ENCODE measurements around the gene ZNRF3.
"Not testable (repeated sequence)": the region's sequence is repeated elsewhere in the genome, so short reads cannot be mapped to it uniquely, and the experiment has no call there.

Gene ZNRF3

GRCh38 chr22:29073618-29074275, 190.4 kb downstream of the ZNRF3 start:
- no peak for FAIRE-seq

GRCh38 chr22:29074276-29074772, 191.0 kb downstream of the ZNRF3 start:
- no peak for FAIRE-seq

- no peak for FAIRE-seq
These were observed 194.9 kb downstream of the ZNRF3 start for GRCh38 chr22:29078036-29078868.

GRCh38 chr22:29078869-29079207, 195.5 kb downstream of the ZNRF3 start:
- FAIRE-seq = no peak

- FAIRE-seq = no peak
These were observed 196.0 kb downstream of the ZNRF3 start for GRCh38 chr22:29079218-29079901.

GRCh38 chr22:29080106-29080975, 197.0 kb downstream of the ZNRF3 start:
- no peak for FAIRE-seq

- FAIRE-seq = no peak
These were observed 198.3 kb downstream of the ZNRF3 start for GRCh38 chr22:29081517-29082236.

- no peak for FAIRE-seq
These were observed 199.6 kb downstream of the ZNRF3 start for GRCh38 chr22:29082826-29083545.

- not testable (repeated sequence) for FAIRE-seq
These were observed 200.2 kb downstream of the ZNRF3 start for GRCh38 chr22:29083576-29083932.

- no peak for FAIRE-seq
These were observed 200.7 kb downstream of the ZNRF3 start for GRCh38 chr22:29083933-29084591.

- FAIRE-seq = no peak
These were observed 203.6 kb downstream of the ZNRF3 start for GRCh38 chr22:29087012-29087411.

- FAIRE-seq = no peak
These were observed 205.4 kb downstream of the ZNRF3 start for GRCh38 chr22:29088809-29089208.

- FAIRE-seq = no peak
These were observed 206.1 kb downstream of the ZNRF3 start for GRCh38 chr22:29089507-29089906.

- no peak for FAIRE-seq
These were observed 206.7 kb downstream of the ZNRF3 start for GRCh38 chr22:29090039-29090438.

GRCh38 chr22:29092243-29092642, 208.9 kb downstream of the ZNRF3 start:
- no peak for FAIRE-seq

- FAIRE-seq = no peak
These were observed 209.7 kb downstream of the ZNRF3 start for GRCh38 chr22:29093030-29093429.

GRCh38 chr22:29093501-29094300, 210.3 kb downstream of the ZNRF3 start:
- no peak for FAIRE-seq

- FAIRE-seq = no peak
These were observed 212.1 kb downstream of the ZNRF3 start for GRCh38 chr22:29095459-29095858.

- FAIRE-seq = no peak
These were observed 213.6 kb downstream of the ZNRF3 start for GRCh38 chr22:29096736-29097669.

All from TTC549 (cell line).